HCT116 (cell line): ENCODE data around the gene SLC41A3. TPM values are rescaled to one million over a fixed set of nuclear protein-coding genes. Genes with fewer than 3 reads are reported as not detected.

Experiments
- ATAC-seq: fragments of 200-7000 bp; cut with Tn5 transposase; 2 replicates; pipeline ENCODE4 v1.9.1; 2020; ENCODE audit warnings: mild to moderate bottlenecking, moderate library complexity
- BruUV-seq: library from RNA; stranded (reverse); fragments of 400-500 nt; replicated peaks from 2 replicates; lab custom pipeline; 2021; lab: Mats Ljungman, UMichigan
- CTCF ChIA-PET: fragments of 300-600 bp; sonication (Branson Sonifier 250); formaldehyde crosslinking; loops from one replicate; lab custom pipeline; 2021; ENCODE audit warnings: antibody characterized with exemption; lab: Charles Lee
- POLR2A ChIA-PET: fragments of 300-600, 350-600 bp; sonication (Branson Sonifier 250); formaldehyde crosslinking; loops from one replicate; lab custom pipeline; 2021; ENCODE audit warnings: antibody characterized with exemption; lab: Charles Lee
- RAD21 ChIA-PET, 2 experiments: fragments of 300-600 bp; sonication (Branson Sonifier 250); formaldehyde crosslinking; loops; one replicate each; lab custom pipeline; 2023; ENCODE audit warnings: low total read pairs in 2 of 2; ENCODE audit not compliant: uncharacterized antibody in 2 of 2, unreplicated experiment in 2 of 2, low non-redundant PET in 1 of 2; lab: Charles Lee
- DNase-seq: peaks from one replicate; pipeline ENCODE4 v3.0.0-alpha.2; 2010; ENCODE audit warnings: low read depth, low spot score
- H2AFZ ChIP-seq: fragments of 200-600 bp; shearing (Covaris generic), sonication (generic); 2 replicates; pipeline ENCODE4 v1.6.1; 2017; ENCODE audit warnings: low read depth, mixed run types, mixed read lengths, antibody characterized with exemption, low read length; ENCODE audit not compliant: poor library complexity, severe bottlenecking
- H3K27ac ChIP-seq: 2 replicates; pipeline ENCODE4 v1.5.1; 2012; ENCODE audit warnings: low read depth, low read length
- H3K27me3 ChIP-seq: fragments of 200-600 bp; sonication (generic); 2 replicates; pipeline ENCODE4 v1.6.1; 2016; ENCODE audit warnings: mixed run types, low read length, mixed read lengths; ENCODE audit not compliant: insufficient read depth
- H3K36me3 ChIP-seq, 2 experiments: fragments of 200-500 bp in 1 of 2; fragments of 200-600 bp in 1 of 2; sonication (Bioruptor generic) in 1 of 2; sonication (generic) in 1 of 2; 2 replicates each; pipeline versions ENCODE4 v1.5.1 to v1.6.1; 2014 to 2016; ENCODE audit warnings: low read length in 2 of 2, inconsistent platforms in 1 of 2, mixed read lengths in 1 of 2, mixed run types in 1 of 2; ENCODE audit not compliant: insufficient read depth in 2 of 2, control insufficient read depth in 1 of 2
- H3K4me1 ChIP-seq, 2 experiments: fragments of 200-600 bp in 1 of 2; sonication (generic) in 1 of 2; 2 replicates each; pipeline versions ENCODE4 v1.5.1 to v1.6.1; 2012 to 2017; ENCODE audit warnings: low read length in 2 of 2, inconsistent platforms in 1 of 2, mild to moderate bottlenecking in 1 of 2, mixed read lengths in 1 of 2, mixed run types in 1 of 2, moderate library complexity in 1 of 2; ENCODE audit not compliant: insufficient read depth in 2 of 2, control insufficient read depth in 1 of 2
- H3K4me2 ChIP-seq: fragments of 200-600 bp; sonication (generic); 2 replicates; pipeline ENCODE4 v1.6.1; 2017; ENCODE audit warnings: mixed run types, low read length, mixed read lengths
- H3K4me3 ChIP-seq, 2 experiments: fragments of 200-600 bp in 1 of 2; sonication (generic) in 1 of 2; replicated peaks in 1 of 2; 2 replicates each; pipeline ENCODE4 v1.5.1; 2011 to 2016; ENCODE audit warnings: low read length in 2 of 2, control low read depth in 1 of 2, low read depth in 1 of 2, mild to moderate bottlenecking in 1 of 2, mixed read lengths in 1 of 2, mixed run types in 1 of 2
- H3K79me2 ChIP-seq: fragments of 200-600 bp; sonication (generic); 2 replicates; pipeline ENCODE4 v1.6.1; 2017; ENCODE audit warnings: mild to moderate bottlenecking, mixed run types, low read length, moderate library complexity, mixed read lengths; ENCODE audit not compliant: insufficient read depth
- H3K9ac ChIP-seq: fragments of 200-600 bp; sonication (generic); 2 replicates; pipeline ENCODE4 v1.6.1; 2016; ENCODE audit warnings: low read length, mixed read lengths
- H3K9me2 ChIP-seq: fragments of 200-600 bp; sonication (generic), shearing (Covaris generic); 2 replicates; pipeline ENCODE4 v1.6.1; 2017; ENCODE audit warnings: mixed run types, mild to moderate bottlenecking, moderate library complexity; ENCODE audit not compliant: insufficient read depth
- H3K9me3 ChIP-seq, 2 experiments: fragments of 200-500 bp in 1 of 2; fragments of 200-600 bp in 1 of 2; sonication (Bioruptor generic) in 1 of 2; sonication (generic) in 1 of 2; 2 replicates each; pipeline ENCODE4 v1.6.1; 2014 to 2017; ENCODE audit warnings: low read length in 2 of 2, mixed read lengths in 2 of 2, inconsistent platforms in 1 of 2, low read depth in 1 of 2, mild to moderate bottlenecking in 1 of 2, mixed run types in 1 of 2, moderate library complexity in 1 of 2; ENCODE audit not compliant: control insufficient read depth in 1 of 2, insufficient read depth in 1 of 2
- H4K20me1 ChIP-seq: fragments of 200-600 bp; sonication (generic), shearing (Covaris generic); 2 replicates; pipeline ENCODE4 v1.6.1; 2017; ENCODE audit warnings: mixed run types, mild to moderate bottlenecking, moderate library complexity; ENCODE audit not compliant: insufficient read depth
- CBX3 ChIP-seq: IDR thresholded peaks from 2 replicates; pipeline ENCODE4 v1.6.1; 2012; ENCODE audit warnings: low read depth
- JUND ChIP-seq: IDR thresholded peaks from 2 replicates; pipeline ENCODE4 v1.6.1; 2012
- MAX ChIP-seq: IDR thresholded peaks from 2 replicates; pipeline ENCODE4 v1.6.1; 2012
- POLR2AphosphoS5 ChIP-seq: IDR thresholded peaks from 2 replicates; pipeline ENCODE4 v1.6.1; 2011; ENCODE audit warnings: mild to moderate bottlenecking, low read depth, low read length, moderate library complexity
- RAD21 ChIP-seq: IDR thresholded peaks from 2 replicates; pipeline ENCODE4 v1.6.1; 2012; ENCODE audit warnings: low read depth, mild to moderate bottlenecking
- SIN3A ChIP-seq: IDR thresholded peaks from 2 replicates; pipeline ENCODE4 v1.6.1; 2012; ENCODE audit warnings: low read depth
- SRF ChIP-seq: IDR thresholded peaks from 2 replicates; pipeline ENCODE4 v1.6.1; 2012; ENCODE audit warnings: low read depth
- TCF7L2 ChIP-seq: IDR thresholded peaks from 2 replicates; pipeline ENCODE4 v1.7.0; 2011; ENCODE audit warnings: borderline replicate concordance, inconsistent platforms; ENCODE audit not compliant: insufficient read depth, insufficient read length; ENCODE audit errors: extremely low read depth
- ZNF274 ChIP-seq: fragments of 200-500 bp; sonication (Bioruptor generic); IDR thresholded peaks from 2 replicates; pipeline ENCODE4 v1.6.1; 2014; ENCODE audit warnings: mild to moderate bottlenecking, low read depth, low read length, inconsistent platforms
- intact Hi-C: fragments of 100-400 bp; cut with micrococcal nuclease; formaldehyde crosslinking; loops from 2 replicates; pipeline ENCODE4 v1.10.0; 2022
- total RNA-seq: library from RNA; stranded (reverse); gene quantifications from one replicate; pipeline ENCODE4 v1.2.1, GENCODE V29; 2021; ENCODE audit not compliant: unreplicated experiment
- TF ChIP-seq, protein P1 (sequence below): IDR thresholded peaks from 2 replicates; pipeline ENCODE4 v1.6.1; 2012

SLC41A3 gene
- total RNA-seq, 1 experiment from 2014 or later: 45.9 TPM

- ATAC-seq (no peak), DNase-seq (no peak)
- intact Hi-C loops: no loop called here
- CTCF ChIA-PET: no interaction called here
- Histone ChIP-seq H4K20me1 (no peaks in the 10 kb centered on the region), H3K9me3 (no peaks in the 10 kb centered on the region; a peak in 1 of 4 replicates), H3K79me2 (peaks cover 15% of the 10 kb centered on the region; the same call in 1 of the 2 replicates), H3K4me3 (peak overlapping the region; percentile 73 to 80), H3K36me3 (0 out of 4 replicates have a peak, but pooled peaks cover 0 to 2% of the 10 kb centered on the region in 2 experiments), H3K27ac (peak overlapping the region; percentile 63), H3K9me2 (no peaks in the 10 kb centered on the region), H3K4me2 (peak overlapping the region; percentile 94), H3K27me3 (no peaks in the 10 kb centered on the region), H2AFZ (no peak overlapping the region), H3K4me1 (peaks cover 14 to 35% of the 10 kb centered on the region in 2 experiments), H3K9ac (peak overlapping the region; percentile 80)
- POLR2A ChIA-PET: no interaction called here
- RAD21 ChIA-PET: no interaction called here
- BruUV-seq: no TSS peak
- TF ChIP-seq RAD21 (no peak), TCF7L2 (no peak), JUND (no peak), MAX (no peak), CBX3 (no peak), ZNF274 (no peak), SIN3A (no peak), POLR2AphosphoS5 (no peak), SRF (no peak)
- TF ChIP-seq, protein P1, sequence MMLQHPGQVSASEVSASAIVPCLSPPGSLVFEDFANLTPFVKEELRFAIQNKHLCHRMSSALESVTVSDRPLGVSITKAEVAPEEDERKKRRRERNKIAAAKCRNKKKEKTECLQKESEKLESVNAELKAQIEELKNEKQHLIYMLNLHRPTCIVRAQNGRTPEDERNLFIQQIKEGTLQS: no peak
These were observed 832 bp downstream of the SLC41A3 start for GRCh38 chr3:126083138-126083445.
